Liver (tissue), 9 donors: ENCODE measurements around the gene ACACA. TPM values are rescaled to one million over a fixed set of nuclear protein-coding genes. Genes with fewer than 3 reads are reported as not detected.

Experiments
- DNase-seq: peaks from one replicate; pipeline ENCODE4 v3.0.0-alpha.2; 2017; ENCODE audit warnings: low spot score
- H3K27ac ChIP-seq, 2 donors: one replicate each; pipeline ENCODE4 v1.7.0; 2013; ENCODE audit warnings: inconsistent platforms in 2 of 2, low read length in 2 of 2, control low read depth in 1 of 2, low read depth in 1 of 2, mild to moderate bottlenecking in 1 of 2
- H3K27me3 ChIP-seq, 4 donors: one replicate each; pipeline versions ENCODE4 v1.6.1 to v1.7.0; 2013; ENCODE audit warnings: low read length in 3 of 4, inconsistent platforms in 1 of 4, mild to moderate bottlenecking in 1 of 4, moderate library complexity in 1 of 4; ENCODE audit not compliant: control insufficient read depth in 4 of 4, insufficient read depth in 4 of 4
- H3K36me3 ChIP-seq, 4 donors: one replicate each; pipeline versions ENCODE4 v1.6.1 to v1.7.0; 2013; ENCODE audit warnings: low read length in 3 of 4, mild to moderate bottlenecking in 3 of 4, low read depth in 1 of 4, moderate library complexity in 1 of 4; ENCODE audit not compliant: control insufficient read depth in 4 of 4, insufficient read depth in 3 of 4
- H3K4me1 ChIP-seq, 4 donors: one replicate each; pipeline versions ENCODE4 v1.6.1 to v1.7.0; 2013; ENCODE audit warnings: low read length in 3 of 4, mild to moderate bottlenecking in 3 of 4, moderate library complexity in 1 of 4; ENCODE audit not compliant: control insufficient read depth in 4 of 4, insufficient read depth in 4 of 4
- H3K4me3 ChIP-seq, 3 donors: one replicate each; pipeline versions ENCODE4 v1.6.1 to v1.7.0; 2013; ENCODE audit warnings: low read length in 3 of 3, control low read depth in 1 of 3, low read depth in 1 of 3, mild to moderate bottlenecking in 1 of 3
- H3K9ac ChIP-seq, 2 donors: one replicate each; pipeline ENCODE4 v1.7.0; 2013; ENCODE audit warnings: low read length in 2 of 2, mild to moderate bottlenecking in 2 of 2, moderate library complexity in 2 of 2, control low read depth in 1 of 2, low read depth in 1 of 2
- H3K9me3 ChIP-seq, 4 donors: one replicate each; pipeline versions ENCODE4 v1.6.1 to v1.7.0; 2013; ENCODE audit warnings: low read length in 3 of 4; ENCODE audit not compliant: control insufficient read depth in 4 of 4
- EGR1 ChIP-seq, 2 donors: IDR thresholded peaks; 2 replicates each; pipeline ENCODE4 v1.6.1; 2016 to 2018; ENCODE audit warnings: antibody characterized with exemption in 2 of 2, low read depth in 2 of 2
- FOXA2 ChIP-seq: IDR thresholded peaks from 2 replicates; pipeline ENCODE4 v1.6.1; 2016; ENCODE audit warnings: antibody characterized with exemption
- NR2F2 ChIP-seq: IDR thresholded peaks from 2 replicates; pipeline ENCODE4 v1.6.1; 2016; ENCODE audit warnings: antibody characterized with exemption
- RAD21 ChIP-seq, 2 donors: IDR thresholded peaks; 2 replicates each; pipeline ENCODE4 v1.6.1; 2016; ENCODE audit warnings: antibody characterized with exemption in 2 of 2, mild to moderate bottlenecking in 2 of 2
- RXRA ChIP-seq, 2 donors: IDR thresholded peaks; 2 replicates each; pipeline ENCODE4 v1.6.1; 2017 to 2018; ENCODE audit warnings: antibody characterized with exemption in 2 of 2, mild to moderate bottlenecking in 1 of 2
- SP1 ChIP-seq: IDR thresholded peaks from 2 replicates; pipeline ENCODE4 v1.6.1; 2018; ENCODE audit warnings: antibody characterized with exemption, mild to moderate bottlenecking
- TAF1 ChIP-seq: conservative IDR thresholded peaks from 2 replicates; pipeline ENCODE4 v1.6.1; 2016; ENCODE audit warnings: antibody characterized with exemption, mild to moderate bottlenecking
- WGBS: extraction: QIAGEN DNeasy Blood & Tissue Kit; methylation state at CpG from one replicate; pipeline ENCODE4 v1.1.7; 2013; 5-methylcytosine and 5-hydroxymethylcytosine counted together
- polyA plus RNA-seq, 2 donors: library from polyadenylated mRNA; stranded (reverse) in 1 of 2; unstranded in 1 of 2; fragments of 200-250 nt in 1 of 2; fragments of >200 nt in 1 of 2; fragmentation: Nextera tagmentation in 1 of 2; extraction: Ambion mirVana in 1 of 2; gene quantifications; one replicate each; pipeline versions ENCODE4 v1.2.1 to v1.2.3, GENCODE V29; 2013 to 2015
- total RNA-seq, 2 donors: library from RNA; depleted of rRNA; stranded (reverse); fragments of >200 nt; gene quantifications; one replicate each; pipeline ENCODE4 v1.2.3, GENCODE V29; 2014
- TF ChIP-seq, protein P1 (sequence below): IDR thresholded peaks from 2 replicates; pipeline ENCODE4 v1.6.1; 2016; ENCODE audit warnings: antibody characterized with exemption, mild to moderate bottlenecking
- TF ChIP-seq, protein P2 (sequence below): fragments of 150-350 bp; IDR thresholded peaks from 2 replicates; pipeline ENCODE4 v1.5.1; 2017; ENCODE audit warnings: improper control_type of control experiment, low read depth, low read length; ENCODE audit not compliant: missing input control
- TF ChIP-seq, protein P3 (sequence below): IDR thresholded peaks from 2 replicates; pipeline ENCODE4 v1.6.1; 2016; ENCODE audit warnings: antibody characterized with exemption
- TF ChIP-seq, protein P4 (sequence below): IDR thresholded peaks from 2 replicates; pipeline ENCODE4 v1.6.1; 2016; ENCODE audit warnings: antibody characterized with exemption
- TF ChIP-seq, protein P5 (sequence below): IDR thresholded peaks from 2 replicates; pipeline ENCODE4 v1.6.1; 2016; ENCODE audit warnings: antibody characterized with exemption
- donor health status: healthy.
- donor health status: healthy.
- donor health status: healthy.
- donor health status: healthy.
- donor health status: healthy.

The ACACA gene
- total and polyA plus RNA-seq, 4 donors: 14.8 to 49.5 (median 31.2) TPM

DNA sequence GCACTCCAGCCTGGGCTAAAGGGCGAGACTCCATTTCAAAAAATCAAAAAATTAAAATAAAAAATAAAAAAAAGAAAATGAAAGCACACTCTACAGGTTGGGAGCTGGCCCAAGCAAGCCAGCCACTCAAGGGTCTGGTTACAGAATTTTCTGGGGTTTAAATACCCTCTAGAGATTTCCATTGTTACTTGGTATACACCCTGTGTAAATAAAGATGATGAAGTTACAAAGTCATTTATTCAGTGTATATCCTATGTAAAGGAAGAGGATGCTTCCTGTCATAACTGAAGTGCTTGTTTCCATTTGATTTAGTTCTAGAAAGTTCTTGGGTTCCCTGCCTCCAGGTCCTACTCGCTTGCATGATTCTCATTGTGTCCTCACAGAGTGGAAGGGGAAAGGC, 110.7 kb downstream of the ACACA start (continued):
- TF ChIP-seq, protein P1, sequence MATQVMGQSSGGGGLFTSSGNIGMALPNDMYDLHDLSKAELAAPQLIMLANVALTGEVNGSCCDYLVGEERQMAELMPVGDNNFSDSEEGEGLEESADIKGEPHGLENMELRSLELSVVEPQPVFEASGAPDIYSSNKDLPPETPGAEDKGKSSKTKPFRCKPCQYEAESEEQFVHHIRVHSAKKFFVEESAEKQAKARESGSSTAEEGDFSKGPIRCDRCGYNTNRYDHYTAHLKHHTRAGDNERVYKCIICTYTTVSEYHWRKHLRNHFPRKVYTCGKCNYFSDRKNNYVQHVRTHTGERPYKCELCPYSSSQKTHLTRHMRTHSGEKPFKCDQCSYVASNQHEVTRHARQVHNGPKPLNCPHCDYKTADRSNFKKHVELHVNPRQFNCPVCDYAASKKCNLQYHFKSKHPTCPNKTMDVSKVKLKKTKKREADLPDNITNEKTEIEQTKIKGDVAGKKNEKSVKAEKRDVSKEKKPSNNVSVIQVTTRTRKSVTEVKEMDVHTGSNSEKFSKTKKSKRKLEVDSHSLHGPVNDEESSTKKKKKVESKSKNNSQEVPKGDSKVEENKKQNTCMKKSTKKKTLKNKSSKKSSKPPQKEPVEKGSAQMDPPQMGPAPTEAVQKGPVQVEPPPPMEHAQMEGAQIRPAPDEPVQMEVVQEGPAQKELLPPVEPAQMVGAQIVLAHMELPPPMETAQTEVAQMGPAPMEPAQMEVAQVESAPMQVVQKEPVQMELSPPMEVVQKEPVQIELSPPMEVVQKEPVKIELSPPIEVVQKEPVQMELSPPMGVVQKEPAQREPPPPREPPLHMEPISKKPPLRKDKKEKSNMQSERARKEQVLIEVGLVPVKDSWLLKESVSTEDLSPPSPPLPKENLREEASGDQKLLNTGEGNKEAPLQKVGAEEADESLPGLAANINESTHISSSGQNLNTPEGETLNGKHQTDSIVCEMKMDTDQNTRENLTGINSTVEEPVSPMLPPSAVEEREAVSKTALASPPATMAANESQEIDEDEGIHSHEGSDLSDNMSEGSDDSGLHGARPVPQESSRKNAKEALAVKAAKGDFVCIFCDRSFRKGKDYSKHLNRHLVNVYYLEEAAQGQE: no peak
- TF ChIP-seq EGR1 (IDR thresholded peaks at IDR 0.05; ENCODE audit: low read depth in 2 of 2) (no peak), SP1 (no peak)

- Histone ChIP-seq H3K36me3 (no peaks in the 10 kb centered on the region), H3K9ac (no peak overlapping the region), H3K27ac (no peak overlapping the region), H3K4me1 (no peaks in the 10 kb centered on the region), H3K4me3 (no peak overlapping the region), H3K9me3 (no peaks in the 10 kb centered on the region), H3K27me3 (no peaks in the 10 kb centered on the region)
- TF ChIP-seq, protein P2, sequence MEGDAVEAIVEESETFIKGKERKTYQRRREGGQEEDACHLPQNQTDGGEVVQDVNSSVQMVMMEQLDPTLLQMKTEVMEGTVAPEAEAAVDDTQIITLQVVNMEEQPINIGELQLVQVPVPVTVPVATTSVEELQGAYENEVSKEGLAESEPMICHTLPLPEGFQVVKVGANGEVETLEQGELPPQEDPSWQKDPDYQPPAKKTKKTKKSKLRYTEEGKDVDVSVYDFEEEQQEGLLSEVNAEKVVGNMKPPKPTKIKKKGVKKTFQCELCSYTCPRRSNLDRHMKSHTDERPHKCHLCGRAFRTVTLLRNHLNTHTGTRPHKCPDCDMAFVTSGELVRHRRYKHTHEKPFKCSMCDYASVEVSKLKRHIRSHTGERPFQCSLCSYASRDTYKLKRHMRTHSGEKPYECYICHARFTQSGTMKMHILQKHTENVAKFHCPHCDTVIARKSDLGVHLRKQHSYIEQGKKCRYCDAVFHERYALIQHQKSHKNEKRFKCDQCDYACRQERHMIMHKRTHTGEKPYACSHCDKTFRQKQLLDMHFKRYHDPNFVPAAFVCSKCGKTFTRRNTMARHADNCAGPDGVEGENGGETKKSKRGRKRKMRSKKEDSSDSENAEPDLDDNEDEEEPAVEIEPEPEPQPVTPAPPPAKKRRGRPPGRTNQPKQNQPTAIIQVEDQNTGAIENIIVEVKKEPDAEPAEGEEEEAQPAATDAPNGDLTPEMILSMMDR: no peak
- TF ChIP-seq FOXA2 (no peak), RAD21 (IDR thresholded peaks at IDR 0.05) (no peak), NR2F2 (no peak), TAF1 (no peak), SP1 (no peak), EGR1 (IDR thresholded peaks at IDR 0.05; ENCODE audit: low read depth in 2 of 2) (no peak), RXRA (IDR thresholded peaks at IDR 0.05) (no peak)
- TF ChIP-seq, protein P3, sequence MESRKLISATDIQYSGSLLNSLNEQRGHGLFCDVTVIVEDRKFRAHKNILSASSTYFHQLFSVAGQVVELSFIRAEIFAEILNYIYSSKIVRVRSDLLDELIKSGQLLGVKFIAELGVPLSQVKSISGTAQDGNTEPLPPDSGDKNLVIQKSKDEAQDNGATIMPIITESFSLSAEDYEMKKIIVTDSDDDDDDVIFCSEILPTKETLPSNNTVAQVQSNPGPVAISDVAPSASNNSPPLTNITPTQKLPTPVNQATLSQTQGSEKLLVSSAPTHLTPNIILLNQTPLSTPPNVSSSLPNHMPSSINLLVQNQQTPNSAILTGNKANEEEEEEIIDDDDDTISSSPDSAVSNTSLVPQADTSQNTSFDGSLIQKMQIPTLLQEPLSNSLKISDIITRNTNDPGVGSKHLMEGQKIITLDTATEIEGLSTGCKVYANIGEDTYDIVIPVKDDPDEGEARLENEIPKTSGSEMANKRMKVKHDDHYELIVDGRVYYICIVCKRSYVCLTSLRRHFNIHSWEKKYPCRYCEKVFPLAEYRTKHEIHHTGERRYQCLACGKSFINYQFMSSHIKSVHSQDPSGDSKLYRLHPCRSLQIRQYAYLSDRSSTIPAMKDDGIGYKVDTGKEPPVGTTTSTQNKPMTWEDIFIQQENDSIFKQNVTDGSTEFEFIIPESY: no peak
- TF ChIP-seq, protein P4, sequence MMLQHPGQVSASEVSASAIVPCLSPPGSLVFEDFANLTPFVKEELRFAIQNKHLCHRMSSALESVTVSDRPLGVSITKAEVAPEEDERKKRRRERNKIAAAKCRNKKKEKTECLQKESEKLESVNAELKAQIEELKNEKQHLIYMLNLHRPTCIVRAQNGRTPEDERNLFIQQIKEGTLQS: no peak
- TF ChIP-seq, protein P5, sequence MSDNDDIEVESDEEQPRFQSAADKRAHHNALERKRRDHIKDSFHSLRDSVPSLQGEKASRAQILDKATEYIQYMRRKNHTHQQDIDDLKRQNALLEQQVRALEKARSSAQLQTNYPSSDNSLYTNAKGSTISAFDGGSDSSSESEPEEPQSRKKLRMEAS: no peak
- TF ChIP-seq, protein P1: no peak
- DNase-seq: no peak
- 88% methylated on average over 4 of the region's 4 CpGs for WGBS
Observed at GRCh38 chr17:37294888-37295287, 111.7 kb downstream of the ACACA start.
